GM18520 (cell line): ENCODE results near the gene LMNTD2.
A peak's percentile ranks its signal among the peaks of the same experiment; 100 is the strongest.

Experiments
- ATAC-seq: cut with Tn5 transposase; IDR thresholded peaks from one replicate; pipeline ENCODE4 v1.9.1; 2021; ENCODE audit not compliant: unreplicated experiment

The LMNTD2 gene

GRCh38 chr11:568306-569157 lies 8.0 kb upstream of the LMNTD2 start:
- ATAC-seq = peak; percentile 86

DNA sequence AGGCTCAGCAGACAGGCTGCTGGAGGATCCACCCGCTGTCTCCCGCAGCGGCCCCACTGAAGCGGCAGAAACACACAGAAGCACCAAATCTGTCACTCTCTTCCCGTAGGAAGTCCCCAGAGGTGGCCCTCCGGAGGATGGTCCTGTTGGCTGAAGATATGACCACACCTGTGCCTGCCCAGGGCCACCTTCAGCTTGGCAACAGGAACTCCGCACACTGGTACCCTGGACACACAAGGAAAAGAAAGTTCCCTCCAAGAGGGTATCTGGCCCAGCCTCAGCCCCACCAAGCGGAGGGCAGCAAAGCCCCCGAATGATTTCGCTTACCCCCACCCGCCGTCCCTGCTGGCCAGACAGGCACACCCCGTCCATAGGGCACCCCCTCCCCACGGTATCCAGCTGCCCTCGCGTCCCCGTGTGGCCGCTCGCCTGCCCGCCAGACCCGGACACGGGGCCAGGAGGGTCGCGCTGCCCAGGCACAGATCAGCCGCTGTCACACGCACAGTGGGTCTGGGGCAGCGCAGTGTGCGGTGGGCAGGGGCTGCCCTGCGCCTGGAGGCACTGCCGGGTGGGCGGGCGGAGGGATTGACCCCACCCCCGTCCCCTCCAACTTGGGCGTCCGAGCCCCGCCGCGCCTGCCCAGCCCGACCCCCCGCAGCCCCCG lies 7.2 kb upstream of the LMNTD2 start:
- ATAC-seq = no peak

DNA sequence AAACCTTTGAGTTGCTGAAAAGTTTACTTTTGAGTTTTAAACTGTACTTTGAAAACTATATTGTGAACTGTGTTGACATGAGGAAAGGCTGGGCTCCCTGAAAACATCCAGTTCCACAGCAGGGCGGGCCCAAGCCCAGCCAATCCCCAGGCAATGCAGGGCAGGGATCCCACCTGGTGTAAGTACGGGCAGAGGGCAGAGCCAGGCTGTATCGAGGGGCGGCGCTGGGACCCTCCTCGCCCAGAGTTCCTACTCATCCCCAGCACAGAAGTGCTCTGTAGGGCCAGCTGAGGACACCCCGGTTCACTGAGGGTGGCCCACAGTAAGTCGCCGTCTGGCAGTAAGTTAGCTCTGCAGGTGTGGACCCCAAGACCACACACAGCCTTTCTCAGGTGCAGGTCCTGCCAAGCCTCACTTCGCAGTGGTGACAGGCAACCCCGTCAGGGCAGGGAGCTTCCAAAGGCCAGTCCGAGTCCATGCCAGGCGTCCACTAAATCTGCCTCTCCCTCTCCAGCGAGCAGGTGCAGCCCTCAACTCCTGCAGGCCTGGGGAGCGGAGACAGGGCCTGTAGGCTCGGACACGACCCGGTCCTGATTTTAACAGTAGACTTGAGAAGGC lies 6.6 kb upstream of the LMNTD2 start:
- ATAC-seq = no peak

GRCh38 chr11:565921-566509 lies 5.5 kb upstream of the LMNTD2 start:
- no peak for ATAC-seq

DNA sequence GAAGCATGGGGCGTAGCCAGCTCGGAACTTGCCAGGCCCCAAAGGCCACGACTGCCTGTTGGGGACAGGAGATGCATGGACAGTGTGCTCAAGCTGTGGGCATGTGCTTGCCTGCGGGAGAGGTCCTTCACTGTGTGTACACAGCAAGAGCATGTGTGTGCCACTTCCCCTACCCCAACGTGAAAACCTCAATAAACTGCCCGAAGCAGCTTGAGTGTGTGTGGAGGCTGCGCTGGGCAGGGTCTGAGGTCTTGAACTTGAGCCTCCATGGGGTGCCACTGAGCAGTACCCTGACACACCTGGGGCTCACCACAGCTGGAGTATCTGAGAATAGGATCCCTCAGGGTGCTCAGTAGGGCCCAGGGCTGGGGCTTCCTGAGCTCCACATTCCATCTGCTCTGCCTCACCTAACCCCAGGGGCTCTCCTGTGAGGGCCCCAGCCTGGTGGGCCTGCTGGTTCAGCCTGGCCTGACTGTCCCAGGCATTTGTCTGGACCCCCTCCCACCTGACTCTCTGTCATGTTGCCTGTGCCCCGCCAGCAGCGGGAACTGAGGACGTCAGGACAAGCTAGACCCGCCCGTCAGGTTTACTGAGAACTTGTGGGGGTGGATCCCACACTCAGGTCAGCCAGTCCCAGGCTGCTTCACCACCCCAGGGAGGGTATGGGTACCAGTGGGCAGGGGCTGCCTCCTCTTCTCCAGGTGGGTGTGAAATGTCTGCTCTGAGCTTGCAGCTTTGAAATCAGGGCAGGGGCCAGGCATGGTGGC lies 3.5 kb upstream of the LMNTD2 start:
- ATAC-seq = no peak

DNA sequence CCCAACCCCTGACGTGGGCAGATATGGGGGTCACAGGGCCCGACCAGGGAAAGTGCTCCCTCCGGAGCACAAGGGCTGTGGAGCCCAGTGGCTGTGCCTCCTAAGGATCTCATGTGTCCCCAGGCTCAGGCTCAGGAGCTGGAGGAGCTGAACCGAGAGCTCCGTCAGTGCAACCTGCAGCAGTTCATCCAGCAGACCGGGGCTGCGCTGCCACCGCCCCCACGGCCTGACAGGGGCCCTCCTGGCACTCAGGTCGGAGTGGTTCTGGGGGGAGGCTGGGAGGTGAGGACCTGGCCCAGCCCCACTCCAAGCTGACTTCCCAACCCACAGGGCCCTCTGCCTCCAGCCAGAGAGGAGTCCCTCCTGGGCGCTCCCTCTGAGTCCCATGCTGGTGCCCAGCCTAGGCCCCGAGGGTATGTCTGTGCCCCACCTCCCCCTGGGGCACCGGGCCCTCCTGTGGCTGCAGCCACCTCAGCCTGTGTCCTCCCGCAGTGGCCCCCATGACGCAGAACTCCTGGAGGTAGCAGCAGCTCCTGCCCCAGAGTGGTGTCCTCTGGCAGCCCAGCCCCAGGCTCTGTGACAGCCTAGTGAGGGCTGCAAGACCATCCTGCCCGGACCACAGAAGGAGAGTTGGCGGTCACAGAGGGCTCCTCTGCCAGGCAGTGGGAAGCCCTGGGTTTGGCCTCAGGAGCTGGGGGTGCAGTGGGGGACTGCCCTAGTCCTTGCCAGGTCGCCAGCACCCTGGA lies 2.7 kb upstream of the LMNTD2 start:
- no peak for ATAC-seq

DNA sequence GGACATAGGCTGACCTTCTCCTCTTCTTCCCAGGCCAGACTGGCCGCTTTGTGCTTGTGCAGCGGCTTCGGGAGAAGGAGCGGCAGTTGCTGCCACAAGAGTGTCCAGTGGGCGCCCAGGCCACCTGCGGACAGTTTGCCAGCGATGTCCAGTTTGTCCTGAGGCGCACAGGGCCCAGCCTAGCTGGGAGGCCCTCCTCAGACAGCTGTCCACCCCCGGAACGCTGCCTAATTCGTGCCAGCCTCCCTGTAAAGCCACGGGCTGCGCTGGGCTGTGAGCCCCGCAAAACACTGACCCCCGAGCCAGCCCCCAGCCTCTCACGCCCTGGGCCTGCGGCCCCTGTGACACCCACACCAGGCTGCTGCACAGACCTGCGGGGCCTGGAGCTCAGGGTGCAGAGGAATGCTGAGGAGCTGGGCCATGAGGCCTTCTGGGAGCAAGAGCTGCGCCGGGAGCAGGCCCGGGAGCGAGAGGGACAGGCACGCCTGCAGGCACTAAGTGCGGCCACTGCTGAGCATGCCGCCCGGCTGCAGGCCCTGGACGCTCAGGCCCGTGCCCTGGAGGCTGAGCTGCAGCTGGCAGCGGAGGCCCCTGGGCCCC lies 1.6 kb upstream of the LMNTD2 start:
- no peak for ATAC-seq

- peak; percentile 8 for ATAC-seq
These were observed 838 bp upstream of the LMNTD2 start for GRCh38 chr11:561148-562003.

DNA sequence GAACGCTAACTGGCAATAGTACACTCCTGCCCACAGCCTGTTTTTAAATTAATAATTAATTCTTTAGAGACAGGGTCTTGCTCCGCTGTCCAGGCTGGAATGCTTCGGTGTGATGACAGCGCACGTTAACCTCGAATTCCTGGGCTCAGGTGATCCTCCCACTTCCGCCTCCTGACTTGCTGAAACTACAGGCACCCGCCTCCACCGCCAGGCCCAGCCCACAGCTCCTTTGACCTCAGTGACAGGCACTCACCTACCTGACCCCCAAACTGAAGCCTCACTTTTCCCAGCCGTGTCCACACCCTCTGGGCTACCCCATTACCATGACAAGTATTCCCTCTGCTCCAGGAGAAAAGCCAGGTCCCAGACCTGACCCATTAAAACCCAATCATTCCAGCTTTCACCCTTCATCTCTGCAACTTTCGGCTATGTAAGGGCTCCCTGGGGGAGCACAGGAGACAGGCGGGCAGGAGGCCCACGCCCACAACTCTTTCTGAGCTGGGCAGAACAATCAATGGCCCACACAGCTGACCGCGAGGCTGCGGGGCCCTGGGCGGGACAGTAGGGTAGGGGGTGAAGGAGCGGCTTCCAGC lies 730 bp downstream of the LMNTD2 start:
- no peak for ATAC-seq

GRCh38 chr11:559020-559620 lies 1.4 kb downstream of the LMNTD2 start:
- no peak for ATAC-seq

GRCh38 chr11:558503-558902 lies 2.0 kb downstream of the LMNTD2 start:
- no peak for ATAC-seq

GRCh38 chr11:557328-558132 lies 3.0 kb downstream of the LMNTD2 start:
- ATAC-seq = no peak

- ATAC-seq = no peak
These were observed 3.8 kb downstream of the LMNTD2 start for GRCh38 chr11:556662-557256.

- ATAC-seq = no peak
These were observed 4.5 kb downstream of the LMNTD2 start for GRCh38 chr11:555780-556661.

GRCh38 chr11:555227-555779 lies 5.2 kb downstream of the LMNTD2 start:
- ATAC-seq = no peak
